ENCODE results near the gene WDFY2.

WDFY2 gene

DNA sequence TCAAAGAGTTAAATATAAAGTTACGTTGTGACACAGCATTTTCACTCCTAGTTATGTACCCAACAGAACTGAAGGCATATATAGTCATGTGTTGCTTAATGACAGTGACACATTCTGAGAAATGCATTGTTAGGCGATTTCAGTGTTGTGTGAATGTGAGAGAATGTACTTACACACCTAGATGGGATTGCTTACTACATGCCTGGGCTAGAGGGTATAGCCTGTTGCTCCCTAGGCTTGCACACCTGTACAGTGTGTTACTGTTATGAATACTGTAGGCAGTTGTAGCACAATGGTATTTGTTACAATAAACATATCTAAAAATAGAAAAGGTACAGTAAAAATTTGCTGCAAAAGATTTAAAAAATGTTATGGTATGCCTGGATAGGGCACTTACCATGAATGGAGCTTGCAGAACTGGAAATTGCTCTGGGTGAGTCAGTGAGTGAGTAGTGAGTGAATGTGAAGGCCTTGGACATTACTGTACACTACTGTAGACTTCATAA, 130.5 kb downstream of the WDFY2 start:
- DNase-seq = no peak

GRCh38 chr13:51715613-51716012, 131.4 kb downstream of the WDFY2 start:
- no peak for DNase-seq

- DNase-seq = no peak
These were observed 133.6 kb downstream of the WDFY2 start for GRCh38 chr13:51717786-51718398.

GRCh38 chr13:51719394-51719793, 135.1 kb downstream of the WDFY2 start:
- no peak for DNase-seq

GRCh38 chr13:51721496-51721895, 137.2 kb downstream of the WDFY2 start:
- DNase-seq = no peak

DNA sequence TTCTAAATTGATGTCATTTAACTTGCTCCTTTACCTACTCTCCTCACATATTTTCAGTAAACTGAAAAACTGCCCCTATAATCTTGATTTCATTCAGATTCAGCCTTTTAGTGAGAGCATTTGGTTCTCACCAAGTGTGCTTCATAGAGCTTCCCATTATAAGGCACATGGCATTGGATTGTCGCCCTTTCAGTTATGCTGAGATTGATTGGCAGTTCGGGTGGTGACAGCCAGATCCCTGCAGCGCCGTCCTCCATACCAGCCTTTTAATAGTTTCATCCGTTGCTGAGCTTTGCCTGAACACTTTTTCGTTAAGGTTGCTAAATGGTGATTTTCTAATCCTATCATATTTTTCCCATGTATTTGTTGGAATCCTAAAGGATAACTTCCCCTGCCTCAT, 139.3 kb downstream of the WDFY2 start:
- DNase-seq = no peak

DNA sequence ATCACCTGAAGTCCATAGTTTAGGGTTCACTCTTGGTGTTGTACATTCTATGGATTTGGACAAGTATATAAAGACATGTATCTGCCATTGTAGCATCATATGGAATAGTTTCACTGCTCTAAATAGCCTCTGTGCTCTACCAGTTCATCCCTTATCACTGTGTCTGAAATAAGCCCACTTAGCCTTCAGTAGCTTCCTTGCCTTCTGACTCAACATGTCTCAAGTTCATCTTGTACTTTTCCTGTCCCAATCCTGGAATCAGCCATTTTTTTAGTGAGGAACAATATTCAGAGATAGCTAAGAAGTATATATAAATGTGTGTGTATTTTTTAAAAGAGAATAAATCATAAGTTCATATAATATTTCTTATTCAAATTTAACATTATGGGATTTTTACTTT, 140.5 kb downstream of the WDFY2 start:
- no peak for DNase-seq

DNA sequence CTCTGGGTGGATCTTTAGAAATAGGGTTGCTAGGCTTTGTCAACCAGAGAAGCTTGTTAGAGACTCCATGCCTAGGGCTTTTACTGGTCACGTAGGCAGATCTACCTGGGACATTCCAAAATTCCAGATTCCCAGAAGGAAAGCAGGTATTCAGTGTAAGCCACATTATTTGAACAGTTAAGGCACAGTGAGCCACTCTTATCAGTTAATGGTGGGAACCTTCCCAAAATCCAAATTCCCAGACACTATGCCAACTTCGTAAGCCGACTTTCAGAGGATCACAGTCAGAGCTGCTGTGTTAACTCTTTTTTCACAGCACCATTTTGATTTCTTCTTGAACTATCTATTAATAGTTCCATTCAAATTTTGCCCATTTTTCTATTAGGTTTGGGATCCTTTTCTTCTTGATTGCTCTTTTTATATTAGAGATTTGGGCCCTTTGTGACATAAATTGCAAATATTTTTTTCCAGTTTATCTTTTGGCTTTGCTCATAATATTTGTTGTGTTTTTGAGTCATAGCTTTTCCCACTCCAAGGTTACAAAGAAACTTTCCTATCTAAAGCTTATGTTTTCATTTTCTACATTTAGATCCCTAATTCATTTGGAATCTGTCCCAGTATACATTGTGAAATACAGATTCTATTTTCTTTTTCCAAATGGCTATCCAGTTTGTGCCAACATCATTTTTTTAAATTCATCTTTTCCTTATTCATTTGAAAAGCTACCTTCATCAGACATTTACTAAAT, 142.4 kb downstream of the WDFY2 start:
- no peak for DNase-seq

DNA sequence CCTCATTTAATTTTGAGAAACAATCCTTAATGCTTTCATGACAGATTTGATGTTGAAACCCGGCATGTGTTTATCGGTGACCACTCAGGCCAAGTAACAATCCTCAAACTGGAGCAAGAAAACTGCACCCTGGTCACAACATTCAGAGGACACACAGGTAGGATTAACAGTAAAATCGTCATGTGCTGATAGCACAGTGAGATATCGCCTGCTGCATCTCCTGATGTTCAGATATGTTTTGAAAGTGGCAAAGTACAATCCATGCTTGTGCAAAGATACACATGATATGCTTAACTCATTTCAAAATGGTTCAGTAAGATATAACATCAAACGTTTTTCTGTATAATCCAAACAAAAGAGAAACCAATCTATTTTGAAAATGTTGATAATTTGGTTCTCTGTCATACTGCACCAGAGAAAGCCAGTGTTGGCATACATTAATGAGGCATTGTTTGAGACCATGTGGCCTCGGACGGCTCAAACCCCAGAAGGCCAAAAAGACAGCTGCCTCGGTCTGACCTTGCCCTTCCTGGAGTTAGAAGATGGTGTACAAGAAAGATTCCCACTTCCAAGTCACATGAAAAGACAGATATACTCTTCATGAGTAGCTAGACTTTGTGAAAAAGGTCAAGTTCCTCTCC, 143.5 kb downstream of the WDFY2 start:
- DNase-seq = no peak

- no peak for DNase-seq
These were observed 144.0 kb downstream of the WDFY2 start for GRCh38 chr13:51728275-51728673.

GRCh38 chr13:51728972-51729371, 144.7 kb downstream of the WDFY2 start:
- DNase-seq = no peak

DNA sequence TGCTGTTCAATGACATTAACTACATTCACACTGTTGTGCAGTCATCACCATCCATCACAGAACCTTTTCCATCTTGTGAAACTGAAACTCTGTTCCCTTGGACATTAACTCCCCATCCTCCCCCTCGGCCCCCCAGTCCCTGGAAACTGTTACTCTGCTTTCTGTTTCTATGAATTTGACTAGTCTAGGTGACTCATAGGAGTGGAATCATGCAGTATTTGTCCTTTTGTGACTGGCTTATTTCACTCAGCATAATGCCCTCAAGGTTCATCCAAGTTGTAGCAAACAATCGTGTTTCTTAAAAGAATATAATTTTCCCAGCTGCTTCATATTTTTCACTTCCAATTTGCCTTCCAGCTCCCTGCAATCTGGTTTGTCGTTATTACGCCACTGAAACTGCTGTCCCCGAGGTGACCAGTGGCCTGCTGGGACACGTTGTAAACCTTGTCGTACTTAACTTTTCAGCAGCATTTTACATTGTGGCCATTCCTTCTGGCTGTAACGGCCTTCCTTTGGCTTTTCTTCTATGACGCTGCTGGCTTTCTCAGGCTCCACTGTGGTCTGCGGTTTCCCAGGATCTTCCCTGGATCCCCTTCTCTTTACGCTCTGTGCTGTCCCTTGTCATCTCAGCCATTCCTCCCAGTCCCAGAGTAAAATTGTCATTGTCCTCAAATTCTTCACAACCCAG, 145.7 kb downstream of the WDFY2 start:
- DNase-seq = no peak

DNA sequence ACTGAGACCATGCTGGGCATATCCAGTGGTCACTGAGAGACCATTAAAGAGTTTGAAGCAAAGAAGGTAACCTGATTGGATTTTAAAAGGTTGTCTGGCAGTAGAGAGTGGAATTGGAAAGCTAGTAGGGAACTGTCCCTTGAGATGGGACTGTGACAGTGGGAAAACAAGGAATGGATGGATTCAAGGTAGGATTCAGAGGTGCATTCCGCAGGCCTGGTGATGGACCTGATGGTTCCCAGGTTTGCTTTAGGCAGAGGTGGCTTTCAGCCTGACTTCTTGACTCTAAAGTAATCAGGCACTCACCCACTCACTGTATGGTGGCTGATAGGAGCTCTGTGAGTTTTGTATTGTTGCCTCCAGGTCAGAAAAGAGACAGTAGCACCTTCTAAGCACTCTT, 146.7 kb downstream of the WDFY2 start:
- no peak for DNase-seq

DNA sequence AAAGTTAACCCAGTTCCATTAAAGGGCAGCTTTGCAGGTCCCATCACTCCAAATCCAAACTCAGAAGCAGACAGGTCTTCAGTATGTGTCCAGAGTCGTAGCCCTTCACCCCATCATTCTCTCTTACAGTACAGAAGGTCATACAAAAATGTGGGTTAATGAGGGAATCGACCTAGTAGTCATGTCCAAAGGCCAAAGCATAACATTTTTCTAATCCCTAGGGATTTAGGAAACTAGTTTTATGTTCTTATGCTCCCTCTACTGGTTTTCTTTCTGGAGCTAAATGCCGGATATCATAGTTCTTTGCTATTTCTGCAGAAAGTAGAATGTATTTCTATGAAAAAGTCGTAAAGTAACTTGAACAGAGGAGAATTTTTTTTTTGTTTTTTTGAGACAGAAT, 147.5 kb downstream of the WDFY2 start:
- DNase-seq = no peak

- DNase-seq = no peak
These were observed 149.4 kb downstream of the WDFY2 start for GRCh38 chr13:51733374-51734298.

DNA sequence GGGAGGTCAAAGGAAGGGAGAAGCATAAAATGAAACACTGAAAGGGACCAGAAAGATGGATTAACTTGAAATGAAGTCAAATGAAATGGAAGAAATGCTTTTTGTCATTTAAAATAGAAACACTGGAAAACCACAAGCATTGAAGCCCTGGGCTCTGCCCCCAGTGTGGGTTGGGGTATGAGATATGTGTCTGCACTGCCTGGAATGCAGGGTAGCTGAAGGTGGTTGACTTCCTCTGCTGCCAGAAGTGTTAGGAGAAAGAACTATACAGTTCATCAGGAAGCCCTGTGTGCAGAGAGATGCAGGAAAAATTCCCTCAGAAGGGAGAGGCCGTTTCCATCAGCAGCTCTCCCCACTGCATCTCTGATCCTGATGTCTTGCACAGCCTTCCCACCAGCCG, 150.5 kb downstream of the WDFY2 start:
- DNase-seq = no peak

- DNase-seq = no peak
These were observed 153.3 kb downstream of the WDFY2 start for GRCh38 chr13:51737609-51738008.

DNA sequence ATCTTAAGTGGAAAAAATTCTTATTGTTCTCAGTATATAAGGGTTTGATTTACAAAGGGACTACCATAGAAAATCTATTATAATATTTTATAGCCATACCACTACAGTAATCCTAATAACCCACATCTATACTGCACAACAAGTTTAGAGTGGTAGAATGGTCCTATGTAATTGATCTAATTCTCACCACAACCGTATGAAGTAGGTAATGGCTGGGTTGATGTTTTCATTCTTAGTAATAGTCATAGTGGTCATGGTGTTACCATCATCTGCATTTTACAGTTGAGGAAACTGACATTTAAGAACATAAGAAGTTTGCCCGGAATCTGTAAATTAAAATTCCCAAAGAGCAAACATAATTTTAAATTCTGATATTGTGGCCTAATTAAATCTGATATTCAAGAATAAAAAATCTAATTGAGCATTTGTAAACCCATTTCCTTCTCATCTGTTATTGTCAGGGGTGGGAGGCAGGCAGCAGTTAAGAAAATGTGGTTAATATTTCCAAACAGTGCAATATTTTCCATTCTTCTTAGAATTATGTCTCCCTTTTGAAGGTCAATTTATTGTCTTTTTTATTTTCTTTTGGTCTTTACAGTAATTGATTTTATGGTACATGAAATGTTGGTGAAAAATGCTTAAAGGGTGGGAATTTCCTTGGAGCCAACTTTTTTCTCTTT, 154.1 kb downstream of the WDFY2 start:
- no peak for DNase-seq

GRCh38 chr13:51739027-51739764, 154.9 kb downstream of the WDFY2 start:
- no peak for DNase-seq

DNA sequence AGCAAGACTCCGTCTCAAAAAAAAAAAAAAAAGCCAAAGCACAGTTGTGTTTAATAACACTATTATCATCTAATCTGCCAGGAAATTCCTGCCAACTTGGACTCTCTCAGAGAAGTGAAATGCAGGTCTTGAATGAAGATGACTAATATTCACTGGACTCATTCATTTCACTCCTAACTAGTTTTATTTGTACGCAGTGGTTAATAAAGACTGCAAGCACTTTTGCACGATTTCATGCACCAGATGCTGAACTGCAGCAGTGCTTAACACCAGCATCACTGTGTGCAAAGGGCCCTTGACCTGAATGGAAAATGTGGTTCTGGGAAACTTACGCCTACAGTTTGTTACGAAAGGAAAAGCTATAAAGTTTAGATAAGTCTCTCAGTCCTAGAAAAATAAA, 156.4 kb downstream of the WDFY2 start:
- no peak for DNase-seq

- DNase-seq = no peak
These were observed 157.8 kb downstream of the WDFY2 start for GRCh38 chr13:51742031-51742430.
